H1 (cell line): ENCODE measurements around the gene NRXN2. TPM values are rescaled to one million over a fixed set of nuclear protein-coding genes. Genes with fewer than 3 reads are reported as not detected.

Experiments
- CTCF ChIA-PET: fragments of 300-600 bp; sonication (Branson Sonifier 250); formaldehyde crosslinking; loops from one replicate; lab custom pipeline; 2021; ENCODE audit not compliant: partially characterized antibody; lab: Charles Lee
- POLR2A ChIA-PET: fragments of 300-600 bp; sonication (Branson Sonifier 250); formaldehyde crosslinking; loops from one replicate; lab custom pipeline; 2021; ENCODE audit warnings: inconsistent platforms; ENCODE audit not compliant: partially characterized antibody; lab: Charles Lee
- DNase-seq, 2 experiments: peaks; one replicate each; pipeline versions ENCODE4 v3.0.0 to v3.0.0-alpha.2; 2010 to 2022; ENCODE audit warnings: low spot score in 2 of 2, low read depth in 1 of 2, mixed read lengths in 1 of 2
- FAIRE-seq: peaks from 2 replicates; lab custom pipeline; 2011; peaks lifted over from hg19 to GRCh38; lab: Jason Lieb, UNC
- H2AFZ ChIP-seq: 2 replicates; pipeline ENCODE4 v1.8.1; 2012; ENCODE audit warnings: low read length, inconsistent platforms
- H2AK5ac ChIP-seq: 2 replicates; pipeline ENCODE4 v1.6.1; 2013; ENCODE audit warnings: low read depth, low read length
- H2BK120ac ChIP-seq: replicated peaks from 2 replicates; pipeline ENCODE3; 2013; ENCODE audit warnings: low read depth, low read length, inconsistent platforms
- H2BK12ac ChIP-seq: 2 replicates; pipeline ENCODE4 v1.6.1; 2013; ENCODE audit warnings: low read depth, low read length
- H2BK15ac ChIP-seq: 2 replicates; pipeline ENCODE4 v1.6.1; 2013; ENCODE audit warnings: low read length
- H2BK20ac ChIP-seq: 2 replicates; pipeline ENCODE4 v1.6.1; 2013; ENCODE audit warnings: low read length
- H2BK5ac ChIP-seq: 2 replicates; pipeline ENCODE4 v1.6.1; 2013; ENCODE audit warnings: low read depth, low read length
- H3K14ac ChIP-seq: 2 replicates; pipeline ENCODE4 v1.6.1; 2013; ENCODE audit warnings: inconsistent platforms; ENCODE audit not compliant: insufficient read length
- H3K18ac ChIP-seq: 2 replicates; pipeline ENCODE4 v1.6.1; 2013; ENCODE audit warnings: low read length; ENCODE audit errors: extremely low read depth
- H3K23ac ChIP-seq: 2 replicates; pipeline ENCODE4 v1.6.1; 2013; ENCODE audit warnings: inconsistent platforms; ENCODE audit not compliant: insufficient read length
- H3K23me2 ChIP-seq: 2 replicates; pipeline ENCODE4 v1.6.1; 2013; ENCODE audit warnings: low read depth, low read length
- H3K27ac ChIP-seq: 2 replicates; pipeline ENCODE4 v1.6.1; 2011; ENCODE audit warnings: low read depth, low read length, inconsistent platforms
- H3K27me3 ChIP-seq, 4 experiments: replicated peaks in 1 of 4; 1 replicate in 1 of 4; 2 replicates in 3 of 4; pipeline versions ENCODE4 v1.6.1 to v1.8.1; 2011 to 2013; ENCODE audit warnings: low read length in 3 of 4, mild to moderate bottlenecking in 3 of 4, inconsistent platforms in 2 of 4, mixed read lengths in 2 of 4, moderate library complexity in 1 of 4; ENCODE audit not compliant: control insufficient read depth in 3 of 4, insufficient read depth in 3 of 4; ENCODE audit errors: extremely low read depth in 1 of 4
- H3K36me3 ChIP-seq, 4 experiments: 2 replicates each; pipeline versions ENCODE4 v1.6.1 to v1.8.1; 2011 to 2013; ENCODE audit warnings: mild to moderate bottlenecking in 4 of 4, low read length in 3 of 4, moderate library complexity in 2 of 4, control low read depth in 1 of 4, inconsistent platforms in 1 of 4; ENCODE audit not compliant: insufficient read depth in 4 of 4, control insufficient read depth in 2 of 4
- H3K4ac ChIP-seq: replicated peaks from 2 replicates; pipeline ENCODE3; 2013; ENCODE audit warnings: low read length, low read depth, mixed read lengths, inconsistent platforms; ENCODE audit not compliant: insufficient read length
- H3K4me1 ChIP-seq, 4 experiments: replicated peaks in 1 of 4; 1 replicate in 1 of 4; 2 replicates in 3 of 4; pipeline versions ENCODE4 v1.6.1 to v1.8.1; 2011 to 2013; ENCODE audit warnings: low read length in 3 of 4, inconsistent platforms in 2 of 4, mixed read lengths in 1 of 4; ENCODE audit not compliant: insufficient read depth in 4 of 4, control insufficient read depth in 3 of 4
- H3K4me2 ChIP-seq, 2 experiments: 2 replicates each; pipeline versions ENCODE4 v1.6.1 to v1.8.1; 2011 to 2013; ENCODE audit warnings: low read depth in 2 of 2, low read length in 2 of 2, control low read depth in 1 of 2, inconsistent platforms in 1 of 2, mild to moderate bottlenecking in 1 of 2; ENCODE audit not compliant: insufficient read depth in 1 of 2
- H3K4me3 ChIP-seq, 4 experiments: fragments of 200-600, 300-600 bp in 1 of 4; sonication (generic), shearing (Covaris generic), sonication (Bioruptor Twin) in 1 of 4; 2 replicates each; pipeline versions ENCODE4 v1.5.1 to v1.8.1; 2011 to 2016; ENCODE audit warnings: low read length in 4 of 4, low read depth in 3 of 4, control low read depth in 2 of 4, inconsistent platforms in 2 of 4, mild to moderate bottlenecking in 2 of 4, mixed read lengths in 1 of 4, moderate library complexity in 1 of 4; ENCODE audit not compliant: insufficient read depth in 2 of 4; ENCODE audit errors: extremely low read depth in 1 of 4
- H3K56ac ChIP-seq: replicated peaks from 2 replicates; pipeline ENCODE3; 2013; ENCODE audit warnings: low read depth, mild to moderate bottlenecking, mixed read lengths, low read length, inconsistent platforms; ENCODE audit not compliant: insufficient read length
- H3K79me1 ChIP-seq: 2 replicates; pipeline ENCODE4 v1.6.1; 2013; ENCODE audit warnings: low read depth, low read length, control low read depth
- H3K79me2 ChIP-seq, 2 experiments: 2 replicates each; pipeline versions ENCODE4 v1.6.1 to v1.8.1; 2012 to 2013; ENCODE audit warnings: low read length in 2 of 2, mild to moderate bottlenecking in 2 of 2, inconsistent platforms in 1 of 2; ENCODE audit not compliant: insufficient read depth in 2 of 2, control insufficient read depth in 1 of 2
- H3K9ac ChIP-seq, 4 experiments: replicated peaks in 1 of 4; 1 replicate in 1 of 4; 2 replicates in 3 of 4; pipeline versions ENCODE4 v1.6.1 to v1.8.1; 2011 to 2013; ENCODE audit warnings: low read depth in 3 of 4, low read length in 3 of 4, control low read depth in 2 of 4, mild to moderate bottlenecking in 2 of 4, moderate library complexity in 2 of 4, inconsistent platforms in 1 of 4; ENCODE audit errors: extremely low read depth in 1 of 4
- H3K9me3 ChIP-seq, 2 experiments: 2 replicates each; pipeline versions ENCODE4 v1.6.1 to v1.8.1; 2012 to 2013; ENCODE audit warnings: mild to moderate bottlenecking in 2 of 2, moderate library complexity in 2 of 2, control low read depth in 1 of 2, inconsistent platforms in 1 of 2, low read depth in 1 of 2, low read length in 1 of 2, mixed read lengths in 1 of 2; ENCODE audit not compliant: insufficient read depth in 2 of 2
- H4K20me1 ChIP-seq, 2 experiments: replicated peaks in 1 of 2; 2 replicates each; pipeline versions ENCODE3 to v1.8.1; 2011 to 2013; ENCODE audit warnings: inconsistent platforms in 2 of 2, low read length in 2 of 2, mild to moderate bottlenecking in 1 of 2; ENCODE audit not compliant: insufficient read depth in 2 of 2, control insufficient read depth in 1 of 2
- H4K5ac ChIP-seq: 2 replicates; pipeline ENCODE4 v1.6.1; 2013; ENCODE audit warnings: low read length, low read depth, mixed read lengths, inconsistent platforms; ENCODE audit not compliant: insufficient read length
- H4K8ac ChIP-seq: 2 replicates; pipeline ENCODE4 v1.8.0; 2013; ENCODE audit warnings: mild to moderate bottlenecking, moderate library complexity, low read length, inconsistent platforms; ENCODE audit not compliant: insufficient read depth; ENCODE audit errors: extremely low read depth
- H4K91ac ChIP-seq: replicated peaks from 2 replicates; pipeline ENCODE3; 2013; ENCODE audit warnings: low read length, mixed read lengths, inconsistent platforms; ENCODE audit not compliant: insufficient read length
- CHD1 ChIP-seq: IDR thresholded peaks from 2 replicates; pipeline ENCODE4 v1.6.1; 2012; ENCODE audit warnings: low read depth, low read length, improper control_type of control experiment
- HDAC6 ChIP-seq: IDR thresholded peaks from one replicate; pipeline ENCODE4 v1.7.1; 2012; ENCODE audit warnings: low read depth, mild to moderate bottlenecking, inconsistent platforms, low read length, moderate library complexity
- KDM1A ChIP-seq: fragments of 200-600, 300-600 bp; sonication (generic); IDR thresholded peaks from 2 replicates; pipeline ENCODE4 v1.7.1; 2016; ENCODE audit warnings: mild to moderate bottlenecking, low read length, borderline replicate concordance
- TEAD4 ChIP-seq: IDR thresholded peaks from 2 replicates; pipeline ENCODE4 v1.6.1; 2012; ENCODE audit warnings: low read depth, low read length, inconsistent platforms, mixed read lengths
- WGBS, 2 experiments: shearing (Covaris generic) in 1 of 2; methylation state at CpG; one replicate each; pipeline versions ENCODE4 v1.1.6 to v1.1.7; 2013 to 2015; ENCODE audit warnings: low lambda C conversion rate in 2 of 2, mixed read lengths in 2 of 2, inconsistent platforms in 1 of 2, low coverage in 1 of 2, missing lambda C conversion rate in 1 of 2; ENCODE audit not compliant: insufficient replicate concordance in 2 of 2, insufficient coverage in 1 of 2, insufficient read length in 1 of 2; ENCODE audit errors: extremely low coverage in 1 of 2, missing lambda C conversion rate in 1 of 2; 5-methylcytosine and 5-hydroxymethylcytosine counted together
- polyA plus RNA-seq, 7 experiments: library from polyadenylated mRNA; depleted of rRNA in 3 of 7; stranded (reverse) in 5 of 7; unstranded in 2 of 7; fragments of >200 nt in 5 of 7; fragments of 200-250 nt in 2 of 7; gene quantifications; 1 replicate in 5 of 7; 2 replicates in 1 of 7; 4 replicates in 1 of 7; pipeline versions ENCODE4 v1.2.1 to v1.2.3, GENCODE V29; 2011 to 2013; ENCODE audit warnings: missing spikeins in 2 of 7, mixed read lengths in 2 of 7
- total RNA-seq: library from RNA; stranded (reverse); fragmentation: NEBNext Ultra II Directional; extraction: Animal tissue kit (Norgen Biotek cat#: 25700); gene quantifications from 2 replicates; pipeline ENCODE4 v1.2.1, GENCODE V29; 2021

Gene NRXN2
- total and polyA plus RNA-seq, 2 of the 8 experiments (the other 6 are each of a cell fraction or from before 2014, with no cell fraction given): 1.3 to 11.5 TPM

GRCh38 chr11:64602466-64603070, 120.4 kb downstream of the NRXN2 start:
- H3K4me2 ChIP-seq: no peak overlapping the region
- H3K4ac ChIP-seq: no peak overlapping the region
- no peaks in the 10 kb centered on the region for H3K79me2 ChIP-seq
- H3K36me3 ChIP-seq: no peaks in the 10 kb centered on the region
- H2BK15ac ChIP-seq: no peak overlapping the region
- no peak overlapping the region for H2AFZ ChIP-seq
- H2AK5ac ChIP-seq: no peak overlapping the region
- POLR2A ChIA-PET: no interaction called here
- H2BK5ac ChIP-seq: no peak overlapping the region
- H2BK20ac ChIP-seq: no peak overlapping the region
- H3K56ac ChIP-seq: no peak overlapping the region
- H3K9me3 ChIP-seq: no peaks in the 10 kb centered on the region
- no peak overlapping the region for H4K91ac ChIP-seq
- no peaks in the 10 kb centered on the region; a peak in 1 of 7 replicates for H3K4me1 ChIP-seq
- CTCF ChIA-PET: interaction anchor here (0.6 to 1.0 kb wide), 4 partner anchors 47 to 1235 kb away, joined by 3 read pairs; no protein-coding TSS in a partner anchor
- H3K23me2 ChIP-seq: no peaks in the 10 kb centered on the region
- no peak overlapping the region for H3K27ac ChIP-seq
- H3K79me1 ChIP-seq: no peaks in the 10 kb centered on the region
- H2BK120ac ChIP-seq: no peak overlapping the region
- 94% methylated on average over 10 of the region's 10 CpGs; no CpG with 5 or more reads in 1 of the 2 experiments for whole genome bisulfite sequencing, 2 experiments
- H3K9ac ChIP-seq: no peak overlapping the region
- no peak overlapping the region for H3K14ac ChIP-seq
- H2BK12ac ChIP-seq: no peak overlapping the region
- TF ChIP-seq KDM1A (0 out of 2 replicates have a peak, but pooled peaks have one; percentile 12), HDAC6 (no peak), CHD1 (no peak), TEAD4 (no peak)
- no peaks in the 10 kb centered on the region for H3K27me3 ChIP-seq
- H3K4me3 ChIP-seq: no peak overlapping the region
- H4K5ac ChIP-seq: no peak overlapping the region
- no peak for DNase-seq
- H3K23ac ChIP-seq: no peak overlapping the region
- no peak overlapping the region for H4K8ac ChIP-seq
- no peak overlapping the region for H3K18ac ChIP-seq
- FAIRE-seq: no peak
- H4K20me1 ChIP-seq: no peaks in the 10 kb centered on the region
